DMS153 (cell line): Measurements from ENCODE around the gene OR5K1.

ENCODE experiments used
- DNase-seq: peaks from one replicate; lab custom pipeline; 2025; lab: John Stamatoyannopoulos, UW

Gene OR5K1

GRCh38 chr3:98514948-98515347 is 51.9 kb downstream of the OR5K1 start:
- DNase-seq, result no peak

- no peak for DNase-seq
These were observed 55.8 kb downstream of the OR5K1 start for GRCh38 chr3:98518816-98519215.

- DNase-seq, result no peak
These were observed 56.4 kb downstream of the OR5K1 start for GRCh38 chr3:98519351-98519750.

GRCh38 chr3:98521897-98522543 is 59.0 kb downstream of the OR5K1 start:
- no peak for DNase-seq
